Panc1 (cell line): Measurements from ENCODE around the gene EDDM13. TPM values are rescaled to one million over a fixed set of nuclear protein-coding genes. Genes with fewer than 3 reads are reported as not detected.

Source experiments
- ATAC-seq: fragments of 200-7000 bp; cut with Tn5 transposase; 2 replicates; pipeline ENCODE4 v1.9.1; 2020; ENCODE audit warnings: mild to moderate bottlenecking, moderate library complexity
- BruUV-seq: library from RNA; stranded (reverse); fragments of 400-500 nt; replicated peaks from 2 replicates; lab custom pipeline; 2021; lab: Mats Ljungman, UMichigan
- CTCF ChIA-PET: fragments of 300-600 bp; sonication (Branson Sonifier 250); formaldehyde crosslinking; loops from one replicate; lab custom pipeline; 2022; ENCODE audit warnings: antibody characterized with exemption; lab: Charles Lee
- POLR2A ChIA-PET: fragments of 300-600 bp; sonication (Branson Sonifier 250); formaldehyde crosslinking; loops from one replicate; lab custom pipeline; 2022; ENCODE audit warnings: antibody characterized with exemption; lab: Charles Lee
- DNase-seq: peaks from one replicate; pipeline ENCODE4 v3.0.0-alpha.2; 2010; ENCODE audit warnings: low read depth, low spot score
- H3K27ac ChIP-seq: 2 replicates; pipeline ENCODE4 v1.5.1; 2011; ENCODE audit warnings: mild to moderate bottlenecking, low read length, inconsistent platforms
- H3K27me3 ChIP-seq: fragments of 200-500 bp; sonication (Bioruptor generic); 2 replicates; pipeline ENCODE4 v1.6.0; 2014; ENCODE audit warnings: low read length, inconsistent platforms; ENCODE audit not compliant: control insufficient read depth, insufficient read depth
- H3K36me3 ChIP-seq: fragments of 200-500 bp; sonication (Bioruptor generic); 2 replicates; pipeline ENCODE4 v1.5.1; 2014; ENCODE audit warnings: inconsistent platforms, mild to moderate bottlenecking, low read length, moderate library complexity; ENCODE audit not compliant: control insufficient read depth, insufficient read depth
- H3K4me1 ChIP-seq: 2 replicates; pipeline ENCODE4 v1.5.1; 2011; ENCODE audit warnings: inconsistent platforms, mild to moderate bottlenecking, low read length, moderate library complexity; ENCODE audit not compliant: control insufficient read depth, insufficient read depth
- H3K4me3 ChIP-seq, 2 experiments: 2 replicates each; pipeline ENCODE4 v1.5.1; 2011 to 2012; ENCODE audit warnings: low read depth in 2 of 2, low read length in 2 of 2, mild to moderate bottlenecking in 2 of 2, inconsistent platforms in 1 of 2, moderate library complexity in 1 of 2
- H3K9me3 ChIP-seq: fragments of 200-500 bp; sonication (Bioruptor generic); 2 replicates; pipeline ENCODE4 v1.5.1; 2014; ENCODE audit warnings: low read depth, mild to moderate bottlenecking, inconsistent platforms, low read length, moderate library complexity; ENCODE audit not compliant: control insufficient read depth, insufficient read depth
- CTCF ChIP-seq: fragments of 450-650 bp; IDR thresholded peaks from 2 replicates; pipeline ENCODE4 v1.5.1; 2017; ENCODE audit warnings: mild to moderate bottlenecking
- POLR2AphosphoS5 ChIP-seq: IDR thresholded peaks from 2 replicates; pipeline ENCODE4 v1.6.1; 2012; ENCODE audit warnings: mild to moderate bottlenecking, low read depth, low read length, moderate library complexity
- REST ChIP-seq, 2 experiments: IDR thresholded peaks; 2 replicates each; pipeline ENCODE4 v1.6.1; 2011 to 2012; ENCODE audit warnings: low read depth in 2 of 2, control low read depth in 1 of 2, low read length in 1 of 2, mild to moderate bottlenecking in 1 of 2, moderate library complexity in 1 of 2; ENCODE audit not compliant: insufficient read depth in 1 of 2
- SIN3A ChIP-seq: IDR thresholded peaks from 2 replicates; pipeline ENCODE4 v1.6.1; 2012; ENCODE audit warnings: low read depth, mild to moderate bottlenecking, low read length, moderate library complexity, borderline replicate concordance; ENCODE audit not compliant: insufficient read depth
- TCF7L2 ChIP-seq: IDR thresholded peaks from 2 replicates; pipeline ENCODE4 v1.6.1; 2011; ENCODE audit warnings: mild to moderate bottlenecking, low read depth, low read length, inconsistent platforms
- in situ Hi-C: cut with HindIII; loops from 2 replicates; pipeline ENCODE4 v1.10.0; 2016; ENCODE audit warnings: low sequenced_read_pairs, low pct_unique_long_range_greater_than_20kb
- intact Hi-C: fragments of 100-400 bp; cut with micrococcal nuclease; formaldehyde crosslinking; loops from one replicate; pipeline ENCODE4 v1.10.0; 2022; ENCODE audit not compliant: unreplicated experiment
- total RNA-seq: library from RNA; stranded (reverse); gene quantifications from one replicate; pipeline ENCODE4 v1.2.1, GENCODE V29; 2021; ENCODE audit not compliant: unreplicated experiment

Gene EDDM13
- total RNA-seq, 1 experiment from 2014 or later, result not detected

GRCh38 chr19:56253737-56254136, 18.8 kb upstream of the EDDM13 start:
- CTCF ChIA-PET, result interaction anchor here (0.6 to 2.5 kb wide), 19 partner anchors 10 to 927 kb away, joined by 3 to 128 read pairs (median 5); partner anchors contain the start of gene ZSCAN5A
- no peak overlapping the region for H3K4me3 ChIP-seq
- POLR2A ChIA-PET, result interaction anchor here (0.7 to 0.9 kb wide), 5 partner anchors 61 to 193 kb away, joined by 3 to 7 read pairs (median 6); partner anchors contain the start of gene ZSCAN5A
- DNase-seq (peak; percentile 18), ATAC-seq (peak; percentile 64; the same call in 1 of the 2 replicates)
- no peaks in the 10 kb centered on the region; the same call in 1 of the 2 replicates for H3K9me3 ChIP-seq
- no peaks in the 10 kb centered on the region for H3K27me3 ChIP-seq
- H3K36me3 ChIP-seq, result no peaks in the 10 kb centered on the region
- H3K27ac ChIP-seq, result no peak overlapping the region
- in situ Hi-C loops, result no loop called here
- intact Hi-C loops, result loop anchor here (1.0 to 10.0 kb wide), 2 partner anchors 80 to 179 kb away; no protein-coding TSS in a partner anchor
- H3K4me1 ChIP-seq, result no peaks in the 10 kb centered on the region
- BruUV-seq, result no TSS peak
- TF ChIP-seq REST (IDR thresholded peaks at IDR 0.05; ENCODE audit: insufficient read depth in 1 of 2, low read depth in 2 of 2, low read length in 1 of 2) (no peak), CTCF (no peak), TCF7L2 (no peak), SIN3A (no peak), POLR2AphosphoS5 (no peak)

GRCh38 chr19:56258272-56258671, 14.3 kb upstream of the EDDM13 start:
- TF ChIP-seq SIN3A (no peak), TCF7L2 (no peak), POLR2AphosphoS5 (no peak), CTCF (no peak), REST (IDR thresholded peaks at IDR 0.05; ENCODE audit: insufficient read depth in 1 of 2, low read depth in 2 of 2, low read length in 1 of 2) (no peak)
- no peaks in the 10 kb centered on the region for H3K36me3 ChIP-seq
- H3K27me3 ChIP-seq, result no peaks in the 10 kb centered on the region
- POLR2A ChIA-PET, result no interaction called here
- no peak for ATAC-seq
- no peaks in the 10 kb centered on the region for H3K4me1 ChIP-seq
- CTCF ChIA-PET, result no interaction called here
- no peaks in the 10 kb centered on the region for H3K9me3 ChIP-seq
- intact Hi-C loops (loop anchor here (10.0 kb wide), 1 partner anchor 183 kb away; no protein-coding TSS in a partner anchor), in situ Hi-C loops (no loop called here)
- no TSS peak for BruUV-seq
- no peak overlapping the region for H3K4me3 ChIP-seq
- DNase-seq, result no peak
- H3K27ac ChIP-seq, result no peak overlapping the region
